Sigmoid colon (tissue), 7 donors: ENCODE results near the gene DIP2B. TPM values are rescaled to one million over a fixed set of nuclear protein-coding genes. Genes with fewer than 3 reads are reported as not detected.

ENCODE experiments used
- DNase-seq: peaks from one replicate; pipeline ENCODE4 v3.0.0-alpha.2; 2019
- H3K27ac ChIP-seq, 4 donors: fragments of 200-600 bp; sonication (generic); one replicate each; pipeline ENCODE4 v1.5.1; 2016 to 2019; ENCODE audit warnings: mild to moderate bottlenecking in 1 of 4
- H3K27me3 ChIP-seq, 3 donors: fragments of 200-600 bp; sonication (generic); one replicate each; pipeline ENCODE4 v1.5.1; 2019; ENCODE audit warnings: mild to moderate bottlenecking in 1 of 3
- H3K36me3 ChIP-seq, 4 donors: fragments of 200-600 bp; sonication (generic); one replicate each; pipeline ENCODE4 v1.5.1; 2016 to 2019
- H3K4me1 ChIP-seq, 4 donors: fragments of 200-600 bp; sonication (generic); one replicate each; pipeline ENCODE4 v1.5.1; 2017 to 2019
- H3K4me3 ChIP-seq, 4 donors: fragments of 200-600 bp; sonication (generic); one replicate each; pipeline ENCODE4 v1.5.1; 2017 to 2019; ENCODE audit warnings: mild to moderate bottlenecking in 2 of 4, moderate library complexity in 1 of 4
- H3K9me3 ChIP-seq, 4 donors: fragments of 200-600 bp in 3 of 4; sonication (generic) in 3 of 4; one replicate each; pipeline versions ENCODE4 v1.5.1 to v1.6.1; 2013 to 2019
- CTCF ChIP-seq, 4 experiments: fragments of 450-650 bp in 3 of 4; fragments of 200-600 bp in 1 of 4; IDR thresholded peaks; one replicate each; pipeline ENCODE4 v1.5.1; 2016 to 2019; ENCODE audit warnings: antibody characterized with exemption in 4 of 4, mild to moderate bottlenecking in 3 of 4, moderate library complexity in 2 of 4
- EP300 ChIP-seq, 4 donors: sonication (generic); formaldehyde crosslinking; IDR thresholded peaks; one replicate each; pipeline ENCODE4 v1.6.1; 2017; ENCODE audit warnings: antibody characterized with exemption in 4 of 4
- POLR2A ChIP-seq, 2 donors: fragments of 450-650 bp; IDR thresholded peaks; one replicate each; pipeline ENCODE4 v1.6.1; 2016; ENCODE audit warnings: antibody characterized with exemption in 2 of 2, mild to moderate bottlenecking in 2 of 2, moderate library complexity in 2 of 2
- POLR2AphosphoS5 ChIP-seq, 4 donors: sonication (generic); formaldehyde crosslinking; IDR thresholded peaks; one replicate each; pipeline ENCODE4 v1.6.1; 2017; ENCODE audit warnings: antibody characterized with exemption in 4 of 4
- WGBS, 2 donors: extraction: QIAGEN DNeasy Blood & Tissue Kit; methylation state at CpG; one replicate each; pipeline ENCODE4 v1.1.7; 2013; 5-methylcytosine and 5-hydroxymethylcytosine counted together
- intact Hi-C: fragments of 100-400 bp; cut with DNase I; formaldehyde crosslinking; loops from one replicate; pipeline ENCODE4 v1.15.1; 2023
- polyA plus RNA-seq, 3 donors: library from polyadenylated mRNA; stranded (reverse); fragments of 200-250 nt; gene quantifications; one replicate each; pipeline ENCODE4 v1.2.3, GENCODE V29; 2013
- total RNA-seq, 4 donors: library from RNA; depleted of rRNA; stranded (reverse); fragments of >200 nt; gene quantifications; one replicate each; pipeline ENCODE4 v1.1.0, GENCODE V29; 2016
- donor health status: healthy with polysubstance abuse.
- donor health status: Bipolar disorder and iron deficiency.
- donor health status: healthy.

The DIP2B gene
- total and polyA plus RNA-seq, 7 donors: 7.2 to 28.0 (median 16.4) TPM

- H3K4me1 ChIP-seq: peaks cover 0 to 25% (median 14%) of the 10 kb centered on the region in 4 donors
- no peaks in the 10 kb centered on the region for H3K9me3 ChIP-seq
- no peak for TF ChIP-seq EP300 (IDR thresholded peaks at IDR 0.05)
- no peak for TF ChIP-seq POLR2AphosphoS5 (IDR thresholded peaks at IDR 0.05)
- no peak for TF ChIP-seq POLR2A (IDR thresholded peaks at IDR 0.05)
- no peak for TF ChIP-seq CTCF (IDR thresholded peaks at IDR 0.05)
- intact Hi-C loops: no loop called here
- H3K36me3 ChIP-seq: no peaks in the 10 kb centered on the region
- DNase-seq: no peak
- 74 to 84% methylated on average over 4 of the region's 4 CpGs for WGBS, 2 donors
- H3K27me3 ChIP-seq: no peaks in the 10 kb centered on the region
- no peak overlapping the region for H3K4me3 ChIP-seq
- H3K27ac ChIP-seq: no peak overlapping the region
These were observed 59.6 kb downstream of the DIP2B start for GRCh38 chr12:50564237-50564947.

- TF ChIP-seq CTCF (IDR thresholded peaks at IDR 0.05): no peak
- TF ChIP-seq POLR2A (IDR thresholded peaks at IDR 0.05): no peak
- TF ChIP-seq POLR2AphosphoS5 (IDR thresholded peaks at IDR 0.05): no peak
- TF ChIP-seq EP300 (IDR thresholded peaks at IDR 0.05): no peak
- no peak for DNase-seq
- no peaks in the 10 kb centered on the region for H3K36me3 ChIP-seq
- no peaks in the 10 kb centered on the region for H3K9me3 ChIP-seq
- H3K4me3 ChIP-seq: no peak overlapping the region
- WGBS, 2 donors: 84 to 87% methylated on average over 3 of the region's 3 CpGs
- H3K27ac ChIP-seq: no peak overlapping the region
- no peaks in the 10 kb centered on the region for H3K27me3 ChIP-seq
- H3K4me1 ChIP-seq: peaks cover 0 to 29% (median 20%) of the 10 kb centered on the region in 4 donors
- intact Hi-C loops: no loop called here
These were observed 60.1 kb downstream of the DIP2B start for GRCh38 chr12:50564948-50565297.

DNA sequence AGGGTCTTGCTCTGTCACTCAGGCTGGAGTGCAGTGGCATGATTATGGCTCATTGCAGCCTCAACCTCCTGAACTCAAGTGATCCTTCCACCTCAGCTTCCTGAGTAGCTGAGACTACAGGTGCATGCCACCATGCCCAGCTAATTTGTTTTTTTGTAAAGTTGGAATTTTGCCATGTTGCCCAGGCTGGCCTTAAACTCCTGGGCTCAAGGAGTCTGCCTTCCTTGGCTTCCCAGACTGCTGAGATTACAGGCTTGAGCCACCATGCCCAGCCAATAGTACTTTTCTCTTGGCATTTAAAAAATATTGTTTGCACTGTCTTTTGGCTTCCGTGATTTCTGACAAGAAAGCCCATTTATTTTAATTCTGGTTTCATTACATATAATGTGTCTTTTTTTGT, 61.3 kb downstream of the DIP2B start:
- Histone ChIP-seq H3K36me3 (no peaks in the 10 kb centered on the region), H3K4me3 (no peak overlapping the region), H3K9me3 (no peaks in the 10 kb centered on the region), H3K4me1 (peaks cover 0 to 36% (median 25%) of the 10 kb centered on the region in 4 donors), H3K27ac (no peak overlapping the region), H3K27me3 (no peaks in the 10 kb centered on the region)
- no peak for TF ChIP-seq POLR2AphosphoS5 (IDR thresholded peaks at IDR 0.05)
- no peak for TF ChIP-seq CTCF (IDR thresholded peaks at IDR 0.05)
- no peak for TF ChIP-seq POLR2A (IDR thresholded peaks at IDR 0.05)
- intact Hi-C loops: no loop called here
- no peak for DNase-seq
- 87 to 97% methylated on average over 1 of the region's 1 CpG for WGBS, 2 donors

- intact Hi-C loops: no loop called here
- Histone ChIP-seq H3K27me3 (no peaks in the 10 kb centered on the region), H3K4me3 (no peak overlapping the region), H3K27ac (peak overlapping the region; percentile 37 to 64 (median 60)), H3K9me3 (no peaks in the 10 kb centered on the region), H3K4me1 (peaks cover 0 to 49% (median 38%) of the 10 kb centered on the region in 4 donors), H3K36me3 (no peaks in the 10 kb centered on the region)
- WGBS, 2 donors: 14 to 56% methylated on average over 1 of the region's 1 CpG
- TF ChIP-seq EP300 (IDR thresholded peaks at IDR 0.05) (no peak), CTCF (IDR thresholded peaks at IDR 0.05) (no peak), POLR2AphosphoS5 (IDR thresholded peaks at IDR 0.05) (no peak), POLR2A (IDR thresholded peaks at IDR 0.05) (no peak)
- DNase-seq: no peak
These were observed 63.1 kb downstream of the DIP2B start for GRCh38 chr12:50567926-50568325.
